HepG2 (cell line): ENCODE data around the gene MDM4.
A peak's percentile ranks its signal among the peaks of the same experiment; 100 is the strongest.

ENCODE experiments used
- CREM ChIP-seq, 2 experiments: sonication (generic) in 1 of 2; formaldehyde crosslinking in 1 of 2; IDR thresholded peaks; 2 replicates each; pipeline versions ENCODE4 v1.4.0 to v1.6.1; 2016 to 2020; ENCODE audit warnings: antibody characterized with exemption in 1 of 2, mild to moderate bottlenecking in 1 of 2, missing genetic modification reagents in 1 of 2
- CTCF ChIP-seq: sonication (generic); formaldehyde crosslinking; IDR thresholded peaks from 2 replicates; pipeline ENCODE4 v1.5.0; 2020; ENCODE audit warnings: mild to moderate bottlenecking, missing genetic modification reagents, moderate library complexity
- DBP ChIP-seq: sonication (generic); formaldehyde crosslinking; IDR thresholded peaks from 2 replicates; pipeline ENCODE4 v1.4.0; 2020; ENCODE audit warnings: missing genetic modification reagents; ENCODE audit errors: not compliant biosample characterization
- POLR2AphosphoS5 ChIP-seq: IDR thresholded peaks from 2 replicates; pipeline ENCODE4 v1.6.1; 2012; ENCODE audit warnings: low read depth, low read length
- SRSF1 ChIP-seq: fragments of 200-400 bp; formaldehyde crosslinking; optimal IDR thresholded peaks from 2 replicates; pipeline ENCODE3; 2017; ENCODE audit warnings: mild to moderate bottlenecking, low read depth, low read length, moderate library complexity
- TCF12 ChIP-seq, 2 experiments: fragments of 450-650 bp in 1 of 2; sonication (generic) in 1 of 2; formaldehyde crosslinking in 1 of 2; IDR thresholded peaks; 2 replicates each; pipeline versions ENCODE4 v1.6.1 to v1.8.0; 2017 to 2022; ENCODE audit warnings: antibody characterized with exemption in 1 of 2, mild to moderate bottlenecking in 1 of 2, missing genetic modification reagents in 1 of 2, moderate library complexity in 1 of 2
- TCF7L2 ChIP-seq: IDR thresholded peaks from 2 replicates; pipeline ENCODE4 v1.6.1; 2011; ENCODE audit warnings: mild to moderate bottlenecking, low read depth, low read length, moderate library complexity
- ZNF3 ChIP-seq: IDR thresholded peaks from 2 replicates; pipeline ENCODE4 v1.7.0; 2017; ENCODE audit warnings: inconsistent platforms
- TF ChIP-seq, protein P1 (sequence below): sonication (generic); formaldehyde crosslinking; IDR thresholded peaks from 2 replicates; pipeline ENCODE4 v1.4.0; 2020; ENCODE audit warnings: low read depth, missing genetic modification reagents
- TF ChIP-seq, protein P2 (sequence below): fragments of 450-650 bp; IDR thresholded peaks from 2 replicates; pipeline ENCODE4 v1.6.1; 2017; ENCODE audit warnings: mild to moderate bottlenecking

DNA sequence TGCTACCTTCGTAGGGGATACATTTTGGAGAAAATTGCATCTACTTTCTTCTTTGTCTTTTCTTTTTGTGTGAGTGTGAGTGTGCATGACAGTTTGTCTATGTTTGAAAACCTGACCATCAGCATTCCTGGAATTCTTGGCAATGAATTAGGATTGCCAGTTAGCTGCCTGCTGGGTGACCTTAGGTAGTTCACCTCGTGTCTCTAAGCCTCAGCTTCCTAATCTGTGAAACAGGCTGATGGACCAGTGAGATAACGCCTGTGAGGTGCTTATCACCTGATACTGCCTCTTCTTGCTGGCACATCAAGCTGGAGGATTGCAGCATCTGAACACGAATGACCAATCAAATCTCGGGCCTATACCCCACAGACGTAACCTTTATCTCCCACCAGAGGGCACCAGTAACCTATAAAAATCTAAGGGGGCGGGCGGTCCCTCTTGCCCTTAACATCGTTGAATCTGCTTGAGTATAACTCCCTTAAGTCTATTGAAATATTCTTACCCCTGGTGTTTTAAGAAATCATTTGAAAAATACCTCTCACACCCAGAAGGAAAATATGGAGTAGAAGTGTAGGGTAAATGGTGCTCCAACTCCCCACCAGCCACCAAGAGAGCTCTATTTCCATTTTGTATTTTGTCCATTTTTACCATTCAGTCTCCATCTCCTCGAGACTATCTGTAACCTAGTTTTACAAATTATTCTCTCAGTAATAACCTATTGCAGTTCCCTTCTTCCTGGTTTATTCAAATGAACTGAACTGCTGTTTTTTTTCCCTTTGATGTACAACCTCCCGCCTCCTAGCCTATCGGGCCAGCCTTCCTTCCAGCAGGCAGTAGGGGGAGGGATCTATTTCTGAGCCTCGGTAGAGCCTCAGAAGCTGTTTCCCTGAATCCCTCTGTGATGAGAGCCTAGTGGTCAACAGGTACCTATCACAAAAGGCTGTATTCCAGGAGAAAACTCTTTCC, 49.7 kb downstream of the MDM4 start:
- TF ChIP-seq POLR2AphosphoS5 (no peak), TCF7L2 (no peak), CREM (IDR thresholded peaks at IDR 0.05) (no peak), CREM (CRISPR knock-in tag; IDR thresholded peaks at IDR 0.05) (no peak), ZNF3 (no peak), TCF12 (IDR thresholded peaks at IDR 0.05) (no peak), TCF12 (CRISPR knock-in tag; IDR thresholded peaks at IDR 0.05) (no peak), DBP (CRISPR knock-in tag) (no peak), CTCF (CRISPR knock-in tag) (peak; percentile 75), SRSF1 (no peak)
- TF ChIP-seq, protein P1, sequence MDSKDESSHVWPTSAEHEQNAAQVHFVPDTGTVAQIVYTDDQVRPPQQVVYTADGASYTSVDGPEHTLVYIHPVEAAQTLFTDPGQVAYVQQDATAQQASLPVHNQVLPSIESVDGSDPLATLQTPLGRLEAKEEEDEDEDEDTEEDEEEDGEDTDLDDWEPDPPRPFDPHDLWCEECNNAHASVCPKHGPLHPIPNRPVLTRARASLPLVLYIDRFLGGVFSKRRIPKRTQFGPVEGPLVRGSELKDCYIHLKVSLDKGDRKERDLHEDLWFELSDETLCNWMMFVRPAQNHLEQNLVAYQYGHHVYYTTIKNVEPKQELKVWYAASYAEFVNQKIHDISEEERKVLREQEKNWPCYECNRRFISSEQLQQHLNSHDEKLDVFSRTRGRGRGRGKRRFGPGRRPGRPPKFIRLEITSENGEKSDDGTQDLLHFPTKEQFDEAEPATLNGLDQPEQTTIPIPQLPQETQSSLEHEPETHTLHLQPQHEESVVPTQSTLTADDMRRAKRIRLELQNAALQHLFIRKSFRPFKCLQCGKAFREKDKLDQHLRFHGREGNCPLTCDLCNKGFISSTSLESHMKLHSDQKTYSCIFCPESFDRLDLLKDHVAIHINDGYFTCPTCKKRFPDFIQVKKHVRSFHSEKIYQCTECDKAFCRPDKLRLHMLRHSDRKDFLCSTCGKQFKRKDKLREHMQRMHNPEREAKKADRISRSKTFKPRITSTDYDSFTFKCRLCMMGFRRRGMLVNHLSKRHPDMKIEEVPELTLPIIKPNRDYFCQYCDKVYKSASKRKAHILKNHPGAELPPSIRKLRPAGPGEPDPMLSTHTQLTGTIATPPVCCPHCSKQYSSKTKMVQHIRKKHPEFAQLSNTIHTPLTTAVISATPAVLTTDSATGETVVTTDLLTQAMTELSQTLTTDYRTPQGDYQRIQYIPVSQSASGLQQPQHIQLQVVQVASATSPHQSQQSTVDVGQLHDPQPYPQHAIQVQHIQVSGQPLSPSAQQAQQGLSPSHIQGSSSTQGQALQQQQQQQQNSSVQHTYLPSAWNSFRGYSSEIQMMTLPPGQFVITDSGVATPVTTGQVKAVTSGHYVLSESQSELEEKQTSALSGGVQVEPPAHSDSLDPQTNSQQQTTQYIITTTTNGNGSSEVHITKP (CRISPR knock-in tag), result no peak
- TF ChIP-seq, protein P2, sequence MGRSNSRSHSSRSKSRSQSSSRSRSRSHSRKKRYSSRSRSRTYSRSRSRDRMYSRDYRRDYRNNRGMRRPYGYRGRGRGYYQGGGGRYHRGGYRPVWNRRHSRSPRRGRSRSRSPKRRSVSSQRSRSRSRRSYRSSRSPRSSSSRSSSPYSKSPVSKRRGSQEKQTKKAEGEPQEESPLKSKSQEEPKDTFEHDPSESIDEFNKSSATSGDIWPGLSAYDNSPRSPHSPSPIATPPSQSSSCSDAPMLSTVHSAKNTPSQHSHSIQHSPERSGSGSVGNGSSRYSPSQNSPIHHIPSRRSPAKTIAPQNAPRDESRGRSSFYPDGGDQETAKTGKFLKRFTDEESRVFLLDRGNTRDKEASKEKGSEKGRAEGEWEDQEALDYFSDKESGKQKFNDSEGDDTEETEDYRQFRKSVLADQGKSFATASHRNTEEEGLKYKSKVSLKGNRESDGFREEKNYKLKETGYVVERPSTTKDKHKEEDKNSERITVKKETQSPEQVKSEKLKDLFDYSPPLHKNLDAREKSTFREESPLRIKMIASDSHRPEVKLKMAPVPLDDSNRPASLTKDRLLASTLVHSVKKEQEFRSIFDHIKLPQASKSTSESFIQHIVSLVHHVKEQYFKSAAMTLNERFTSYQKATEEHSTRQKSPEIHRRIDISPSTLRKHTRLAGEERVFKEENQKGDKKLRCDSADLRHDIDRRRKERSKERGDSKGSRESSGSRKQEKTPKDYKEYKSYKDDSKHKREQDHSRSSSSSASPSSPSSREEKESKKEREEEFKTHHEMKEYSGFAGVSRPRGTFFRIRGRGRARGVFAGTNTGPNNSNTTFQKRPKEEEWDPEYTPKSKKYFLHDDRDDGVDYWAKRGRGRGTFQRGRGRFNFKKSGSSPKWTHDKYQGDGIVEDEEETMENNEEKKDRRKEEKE, result no peak
